ENCODE results near the gene EPS8L2.

Gene EPS8L2

DNA sequence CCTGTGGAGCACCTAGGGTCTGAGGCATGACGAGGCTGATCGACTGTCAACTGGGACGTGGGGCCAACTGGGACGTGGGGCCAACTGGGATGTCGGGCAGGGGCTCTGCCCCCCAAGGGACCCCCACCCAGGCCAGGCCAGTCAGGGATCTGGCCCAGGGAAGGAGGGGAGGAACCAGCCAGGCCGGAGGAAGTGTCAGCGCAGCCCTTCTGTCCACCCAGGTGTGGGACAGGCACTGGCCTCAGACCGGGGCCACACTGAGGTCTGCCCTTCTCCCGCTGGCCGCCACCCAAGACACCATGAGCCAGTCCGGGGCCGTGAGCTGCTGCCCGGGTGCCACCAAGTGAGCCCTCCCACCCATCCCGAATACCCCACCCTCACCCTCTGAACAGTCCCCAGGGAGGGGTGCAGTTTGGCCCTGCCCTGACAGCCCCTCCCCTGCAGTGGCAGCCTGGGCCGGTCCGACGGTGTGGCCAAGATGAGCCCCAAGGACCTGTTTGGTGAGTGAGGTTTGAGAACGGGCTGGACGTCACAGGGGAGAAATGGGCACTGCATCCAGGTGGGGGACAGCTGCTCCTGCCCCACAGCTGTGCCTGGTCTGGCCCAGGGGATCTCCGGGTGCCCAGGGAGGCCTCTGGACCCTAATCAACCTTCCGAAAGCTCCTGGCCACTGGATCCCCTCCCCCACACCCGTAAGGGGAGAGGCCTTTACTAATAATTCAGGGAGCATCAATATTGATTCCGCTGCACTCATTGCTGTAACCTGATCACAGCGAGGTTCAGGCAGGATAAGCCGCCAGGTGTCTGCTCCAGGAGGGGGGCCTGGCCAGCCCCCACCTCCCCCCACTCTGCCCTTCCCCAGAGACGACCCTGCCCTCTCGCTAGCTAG, 3.3 kb downstream of the EPS8L2 start:
- no peak overlapping the region for H3K4me3 ChIP-seq (ENCODE audit: insufficient read depth, low read length, poor library complexity, severe bottlenecking)
- H3K9me2 ChIP-seq (replicated peaks; ENCODE audit: insufficient read depth, low read length): no peaks in the 10 kb centered on the region
- no peak overlapping the region for H3K9ac ChIP-seq (ENCODE audit: low read length)
- no peaks in the 10 kb centered on the region for H3F3A ChIP-seq (ENCODE audit: insufficient read depth)
- H3K27me3 ChIP-seq (ENCODE audit: low read length): no peaks in the 10 kb centered on the region
- H2AFZ ChIP-seq (ENCODE audit: low read depth, low read length, severe bottlenecking): no peak overlapping the region
- H3K4me2 ChIP-seq (ENCODE audit: low read depth, low read length, poor library complexity, severe bottlenecking): no peak overlapping the region
- H3K79me2 ChIP-seq (ENCODE audit: insufficient read depth, low read length): no peaks in the 10 kb centered on the region
- no peaks in the 10 kb centered on the region for H4K20me1 ChIP-seq (ENCODE audit: low read depth, low read length)
- H3K36me3 ChIP-seq (ENCODE audit: low read length): no peaks in the 10 kb centered on the region
- H3K9me3 ChIP-seq (ENCODE audit: insufficient read depth, low read length): no peaks in the 10 kb centered on the region
- no peak overlapping the region for H3K27ac ChIP-seq (ENCODE audit: low read depth, low read length)
- TF ChIP-seq, protein P1, sequence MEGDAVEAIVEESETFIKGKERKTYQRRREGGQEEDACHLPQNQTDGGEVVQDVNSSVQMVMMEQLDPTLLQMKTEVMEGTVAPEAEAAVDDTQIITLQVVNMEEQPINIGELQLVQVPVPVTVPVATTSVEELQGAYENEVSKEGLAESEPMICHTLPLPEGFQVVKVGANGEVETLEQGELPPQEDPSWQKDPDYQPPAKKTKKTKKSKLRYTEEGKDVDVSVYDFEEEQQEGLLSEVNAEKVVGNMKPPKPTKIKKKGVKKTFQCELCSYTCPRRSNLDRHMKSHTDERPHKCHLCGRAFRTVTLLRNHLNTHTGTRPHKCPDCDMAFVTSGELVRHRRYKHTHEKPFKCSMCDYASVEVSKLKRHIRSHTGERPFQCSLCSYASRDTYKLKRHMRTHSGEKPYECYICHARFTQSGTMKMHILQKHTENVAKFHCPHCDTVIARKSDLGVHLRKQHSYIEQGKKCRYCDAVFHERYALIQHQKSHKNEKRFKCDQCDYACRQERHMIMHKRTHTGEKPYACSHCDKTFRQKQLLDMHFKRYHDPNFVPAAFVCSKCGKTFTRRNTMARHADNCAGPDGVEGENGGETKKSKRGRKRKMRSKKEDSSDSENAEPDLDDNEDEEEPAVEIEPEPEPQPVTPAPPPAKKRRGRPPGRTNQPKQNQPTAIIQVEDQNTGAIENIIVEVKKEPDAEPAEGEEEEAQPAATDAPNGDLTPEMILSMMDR (IDR thresholded peaks at IDR 0.05; ENCODE audit: insufficient read depth, low read length, poor library complexity, severe bottlenecking): no peak
- TF ChIP-seq EZH2phosphoT487 (conservative IDR thresholded peaks at IDR 0.05; ENCODE audit: low read length): no peak

DNA sequence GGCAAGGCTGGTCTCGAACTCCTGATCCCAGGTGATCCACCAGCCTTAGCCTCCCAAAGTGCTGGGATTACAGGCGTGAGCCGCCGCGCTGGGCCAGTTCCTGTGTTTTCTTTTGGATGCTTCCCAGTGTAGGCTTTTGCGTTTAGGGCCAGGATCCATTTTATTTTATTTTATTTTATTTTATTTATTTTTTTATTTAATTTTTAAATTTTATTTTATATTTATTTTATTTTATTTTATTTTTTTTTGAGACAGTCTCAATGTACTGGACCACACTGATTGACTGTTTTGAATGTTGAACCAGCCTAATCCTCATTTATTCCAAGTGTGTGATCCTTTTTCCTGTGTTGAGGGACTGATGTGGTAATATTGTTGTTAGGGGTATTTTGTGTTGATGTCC, 8.4 kb downstream of the EPS8L2 start:
- H3K9me2 ChIP-seq (replicated peaks; ENCODE audit: insufficient read depth, low read length): no peaks in the 10 kb centered on the region
- no peaks in the 10 kb centered on the region for H4K20me1 ChIP-seq (ENCODE audit: low read depth, low read length)
- no peak overlapping the region for H3K4me2 ChIP-seq (ENCODE audit: low read depth, low read length, poor library complexity, severe bottlenecking)
- H3K27me3 ChIP-seq (ENCODE audit: low read length): no peaks in the 10 kb centered on the region
- TF ChIP-seq, protein P1 (IDR thresholded peaks at IDR 0.05; ENCODE audit: insufficient read depth, low read length, poor library complexity, severe bottlenecking): no peak
- no peak for TF ChIP-seq EZH2phosphoT487 (conservative IDR thresholded peaks at IDR 0.05; ENCODE audit: low read length)
- no peaks in the 10 kb centered on the region for H3K36me3 ChIP-seq (ENCODE audit: low read length)
- no peak overlapping the region for H3K27ac ChIP-seq (ENCODE audit: low read depth, low read length)
- H3K9ac ChIP-seq (ENCODE audit: low read length): no peak overlapping the region
- no peaks in the 10 kb centered on the region for H3F3A ChIP-seq (ENCODE audit: insufficient read depth)
- H3K9me3 ChIP-seq (ENCODE audit: insufficient read depth, low read length): no peaks in the 10 kb centered on the region
- H2AFZ ChIP-seq (ENCODE audit: low read depth, low read length, severe bottlenecking): no peak overlapping the region
- H3K4me3 ChIP-seq (ENCODE audit: insufficient read depth, low read length, poor library complexity, severe bottlenecking): no peak overlapping the region
- no peaks in the 10 kb centered on the region for H3K79me2 ChIP-seq (ENCODE audit: insufficient read depth, low read length)

DNA sequence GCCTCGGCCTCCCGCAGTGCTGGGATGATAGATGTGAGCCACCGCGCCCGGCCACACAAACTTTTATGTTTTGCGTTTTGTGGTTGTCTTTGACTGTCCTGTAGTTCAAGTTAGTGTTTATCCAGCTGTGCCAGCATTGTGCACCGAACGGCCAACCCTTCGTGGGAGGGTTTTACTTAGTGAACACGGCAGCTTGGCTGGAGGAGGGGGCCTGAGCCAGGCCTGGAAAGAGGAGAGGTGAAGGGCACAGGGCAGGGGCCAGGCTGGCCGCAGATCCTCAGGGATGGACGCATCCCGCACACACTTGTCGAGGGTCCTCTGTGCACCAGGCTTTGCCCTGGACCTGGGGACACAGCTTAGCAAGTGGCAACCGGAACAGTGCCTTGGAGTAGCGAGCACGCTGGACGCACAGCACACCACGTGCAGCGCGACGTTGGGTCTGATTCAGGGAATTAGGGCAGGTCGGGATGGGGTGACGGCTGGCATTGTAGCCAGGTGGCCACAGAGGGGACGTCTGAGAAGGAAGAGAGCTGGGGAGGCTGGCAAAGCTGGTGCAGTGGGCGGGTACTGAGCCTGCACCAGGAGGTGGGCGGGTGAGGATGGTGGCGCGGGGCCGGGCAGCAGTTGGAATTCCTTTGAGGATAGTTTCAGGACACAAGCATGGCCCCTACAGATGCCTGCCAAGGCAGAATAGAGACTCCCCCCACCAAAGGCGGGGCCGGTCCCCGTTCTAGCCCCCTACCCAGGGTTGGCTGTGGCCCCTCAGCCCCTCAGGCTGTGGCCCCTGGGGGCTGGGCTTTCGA, 13.4 kb downstream of the EPS8L2 start:
- Histone ChIP-seq H3F3A (ENCODE audit: insufficient read depth) (peaks cover 7% of the 10 kb centered on the region; the same call in 1 of the 2 replicates), H4K20me1 (ENCODE audit: low read depth, low read length) (no peaks in the 10 kb centered on the region), H3K4me3 (ENCODE audit: insufficient read depth, low read length, poor library complexity, severe bottlenecking) (no peak overlapping the region), H3K79me2 (ENCODE audit: insufficient read depth, low read length) (no peaks in the 10 kb centered on the region), H3K9me2 (replicated peaks; ENCODE audit: insufficient read depth, low read length) (no peaks in the 10 kb centered on the region), H3K4me2 (ENCODE audit: low read depth, low read length, poor library complexity, severe bottlenecking) (no peak overlapping the region), H3K9me3 (ENCODE audit: insufficient read depth, low read length) (no peaks in the 10 kb centered on the region), H3K9ac (ENCODE audit: low read length) (no peak overlapping the region), H3K36me3 (ENCODE audit: low read length) (no peaks in the 10 kb centered on the region), H2AFZ (ENCODE audit: low read depth, low read length, severe bottlenecking) (no peak overlapping the region), H3K27ac (ENCODE audit: low read depth, low read length) (no peak overlapping the region), H3K27me3 (ENCODE audit: low read length) (no peaks in the 10 kb centered on the region)
- TF ChIP-seq EZH2phosphoT487 (conservative IDR thresholded peaks at IDR 0.05; ENCODE audit: low read length): no peak
- TF ChIP-seq, protein P1 (IDR thresholded peaks at IDR 0.05; ENCODE audit: insufficient read depth, low read length, poor library complexity, severe bottlenecking): no peak
